HEK293 (cell line): ENCODE data around the gene MED4.

Source experiments
- CTCF ChIA-PET: fragments of 350-600 bp; formaldehyde crosslinking; extraction: SDS; loops from one replicate; lab custom pipeline; 2021; ENCODE audit warnings: antibody characterized with exemption; lab: Yijun Ruan, JAX
- POLR2A ChIA-PET: fragments of 300-600 bp; formaldehyde crosslinking; extraction: SDS; loops from one replicate; lab custom pipeline; 2020; ENCODE audit warnings: antibody characterized with exemption, inconsistent platforms; lab: Yijun Ruan, JAX
- H3K27ac ChIP-seq: fragments of 200-500 bp; sonication (Bioruptor generic); 2 replicates; pipeline ENCODE4 v1.5.1; 2014; ENCODE audit warnings: low read depth, low read length, control low read depth, inconsistent platforms; ENCODE audit errors: extremely low read depth
- H3K36me3 ChIP-seq, 2 experiments: fragments of 200-500 bp in 1 of 2; sonication (Bioruptor generic) in 1 of 2; 1 replicate in 1 of 2; 2 replicates in 1 of 2; pipeline ENCODE4 v1.5.1; 2014 to 2017; ENCODE audit warnings: inconsistent platforms in 2 of 2, low read length in 2 of 2; ENCODE audit not compliant: control insufficient read depth in 2 of 2, insufficient read depth in 1 of 2
- H3K4me1 ChIP-seq: fragments of 200-500 bp; sonication (Bioruptor generic); 2 replicates; pipeline ENCODE4 v1.5.1; 2014; ENCODE audit warnings: mild to moderate bottlenecking, low read length, inconsistent platforms; ENCODE audit not compliant: control insufficient read depth, insufficient read depth
- H3K4me3 ChIP-seq: 2 replicates; pipeline ENCODE4 v1.5.1; 2011; ENCODE audit warnings: low read depth, mild to moderate bottlenecking, control low read depth, low read length, moderate library complexity
- H3K9me3 ChIP-seq: fragments of 200-500 bp; sonication (Bioruptor generic); 2 replicates; pipeline ENCODE4 v1.5.1; 2014; ENCODE audit warnings: low read depth, low read length, inconsistent platforms; ENCODE audit not compliant: control insufficient read depth, insufficient read depth
- AEBP2 ChIP-seq: fragments of 450-650 bp; formaldehyde crosslinking; IDR thresholded peaks from 2 replicates; pipeline ENCODE4 v1.5.1; 2016; ENCODE audit warnings: missing biosample characterization, missing genetic modification characterization, borderline replicate concordance
- CTCF ChIP-seq: fragments of 450-650 bp; formaldehyde crosslinking; IDR thresholded peaks from 2 replicates; pipeline ENCODE4 v1.5.1; 2016; ENCODE audit warnings: missing biosample characterization, missing genetic modification characterization
- EGR2 ChIP-seq: fragments of 450-650 bp; formaldehyde crosslinking; IDR thresholded peaks from 2 replicates; pipeline ENCODE4 v1.5.1; 2016; ENCODE audit warnings: low read depth, missing biosample characterization, missing genetic modification characterization
- GLIS1 ChIP-seq: fragments of 450-650 bp; formaldehyde crosslinking; IDR thresholded peaks from 2 replicates; pipeline ENCODE4 v1.5.1; 2016; ENCODE audit warnings: missing biosample characterization, missing genetic modification characterization
- MYNN ChIP-seq: fragments of 450-650 bp; formaldehyde crosslinking; IDR thresholded peaks from 2 replicates; pipeline ENCODE4 v1.5.1; 2016; ENCODE audit warnings: missing biosample characterization, missing genetic modification characterization, borderline replicate concordance
- PRDM4 ChIP-seq: fragments of 450-650 bp; formaldehyde crosslinking; IDR thresholded peaks from 2 replicates; pipeline ENCODE4 v1.5.1; 2017; ENCODE audit warnings: missing biosample characterization, missing genetic modification characterization
- REPIN1 ChIP-seq: fragments of 450-650 bp; formaldehyde crosslinking; IDR thresholded peaks from 2 replicates; pipeline ENCODE4 v1.5.1; 2017; ENCODE audit warnings: missing biosample characterization, missing genetic modification characterization, low read depth
- ZBTB1 ChIP-seq: fragments of 450-650 bp; formaldehyde crosslinking; IDR thresholded peaks from 2 replicates; pipeline ENCODE4 v1.5.1; 2016; ENCODE audit warnings: missing biosample characterization, missing genetic modification characterization
- ZFP69B ChIP-seq: fragments of 450-650 bp; formaldehyde crosslinking; IDR thresholded peaks from 2 replicates; pipeline ENCODE4 v1.5.1; 2016; ENCODE audit warnings: missing biosample characterization, missing genetic modification characterization
- ZNF184 ChIP-seq: fragments of 450-650 bp; IDR thresholded peaks from 2 replicates; pipeline ENCODE4 v1.5.1; 2018; ENCODE audit warnings: missing biosample characterization, mild to moderate bottlenecking, missing genetic modification characterization
- ZNF19 ChIP-seq: fragments of 450-650 bp; formaldehyde crosslinking; IDR thresholded peaks from 2 replicates; pipeline ENCODE4; 2016; ENCODE audit warnings: missing biosample characterization, missing genetic modification characterization, low read depth
- ZNF335 ChIP-seq: fragments of 450-650 bp; formaldehyde crosslinking; conservative IDR thresholded peaks from 2 replicates; pipeline ENCODE4 v1.5.1; 2016; ENCODE audit warnings: missing biosample characterization, missing genetic modification characterization
- ZNF341 ChIP-seq: fragments of 450-650 bp; formaldehyde crosslinking; IDR thresholded peaks from 2 replicates; pipeline ENCODE4; 2016; ENCODE audit warnings: low read depth, missing biosample characterization, missing genetic modification characterization
- ZNF354C ChIP-seq: fragments of 450-650 bp; formaldehyde crosslinking; IDR thresholded peaks from 2 replicates; pipeline ENCODE4 v1.5.1; 2016; ENCODE audit warnings: missing biosample characterization, missing genetic modification characterization, low read depth, borderline replicate concordance
- ZNF513 ChIP-seq: fragments of 450-650 bp; IDR thresholded peaks from 2 replicates; pipeline ENCODE4 v1.5.1; 2018; ENCODE audit warnings: missing biosample characterization, missing genetic modification characterization
- ZNF558 ChIP-seq: fragments of 450-650 bp; formaldehyde crosslinking; IDR thresholded peaks from 2 replicates; pipeline ENCODE4 v1.5.1; 2016; ENCODE audit warnings: missing biosample characterization, missing genetic modification characterization
- ZNF664 ChIP-seq: fragments of 450-650 bp; formaldehyde crosslinking; IDR thresholded peaks from 2 replicates; pipeline ENCODE4 v1.5.1; 2016; ENCODE audit warnings: missing biosample characterization, missing genetic modification characterization
- ZNF670 ChIP-seq: fragments of 450-650 bp; formaldehyde crosslinking; IDR thresholded peaks from 2 replicates; pipeline ENCODE4 v1.5.1; 2016; ENCODE audit warnings: missing biosample characterization, missing genetic modification characterization, low read depth
- ZSCAN16 ChIP-seq: fragments of 450-650 bp; formaldehyde crosslinking; IDR thresholded peaks from 2 replicates; pipeline ENCODE4 v1.5.1; 2016; ENCODE audit warnings: missing biosample characterization, missing genetic modification characterization
- ZSCAN5A ChIP-seq: fragments of 450-650 bp; formaldehyde crosslinking; IDR thresholded peaks from 2 replicates; pipeline ENCODE4 v1.5.1; 2016; ENCODE audit warnings: missing biosample characterization, missing genetic modification characterization

The MED4 gene

GRCh38 chr13:48108106-48108505, 13.2 kb upstream of the MED4 start (continued):
- TF ChIP-seq ZNF184 (tag by site-specific recombination) (no peak), ZSCAN16 (tag by site-specific recombination) (no peak)

GRCh38 chr13:48097793-48098192, 2.9 kb upstream of the MED4 start:
- POLR2A ChIA-PET, result no interaction called here
- Histone ChIP-seq H3K9me3 (no peaks in the 10 kb centered on the region), H3K27ac (no peak overlapping the region), H3K36me3 (no peaks in the 10 kb centered on the region), H3K4me3 (no peak overlapping the region), H3K4me1 (no peaks in the 10 kb centered on the region)
- TF ChIP-seq ZNF558, result no peak
- no peak for TF ChIP-seq ZNF354C
- no peak for TF ChIP-seq ZNF670 (tag by site-specific recombination)
- TF ChIP-seq GLIS1, result no peak
- no peak for TF ChIP-seq ZBTB1 (tag by site-specific recombination)
- TF ChIP-seq ZSCAN5A, result no peak
- no peak for TF ChIP-seq ZNF341 (tag by site-specific recombination)
- TF ChIP-seq AEBP2 (tag by site-specific recombination), result no peak
- no peak for TF ChIP-seq REPIN1 (tag by site-specific recombination)
- TF ChIP-seq EGR2 (tag by site-specific recombination), result no peak
- no peak for TF ChIP-seq MYNN (tag by site-specific recombination)
- no peak for TF ChIP-seq CTCF
- TF ChIP-seq ZNF664 (tag by site-specific recombination), result no peak
- no peak for TF ChIP-seq ZNF513 (tag by site-specific recombination)
- TF ChIP-seq ZFP69B (tag by site-specific recombination), result no peak
- CTCF ChIA-PET, result interaction anchor here (0.6 kb wide), 2 partner anchors 19 to 475 kb away, joined by 3 read pairs; no protein-coding TSS in a partner anchor

GRCh38 chr13:48096670-48097069, 1.8 kb upstream of the MED4 start:
- ChIA-PET POLR2A (no interaction called here), CTCF (interaction anchor here (0.6 kb wide), 1 partner anchor 476 kb away, joined by 3 read pairs; no protein-coding TSS in a partner anchor)
- TF ChIP-seq ZNF664 (tag by site-specific recombination) (no peak), ZNF335 (tag by site-specific recombination) (no peak), ZNF19 (tag by site-specific recombination) (no peak), PRDM4 (tag by site-specific recombination) (no peak)
- no peaks in the 10 kb centered on the region; a peak in 1 of 3 replicates for H3K36me3 ChIP-seq
- H3K27ac ChIP-seq, result no peak overlapping the region
- no peak overlapping the region for H3K4me3 ChIP-seq
- no peaks in the 10 kb centered on the region for H3K9me3 ChIP-seq
- H3K4me1 ChIP-seq, result no peaks in the 10 kb centered on the region
